Neural cell (in vitro differentiated cells): Measurements from ENCODE around the gene HCK. TPM values are rescaled to one million over a fixed set of nuclear protein-coding genes. Genes with fewer than 3 reads are reported as not detected.

Experiments used
- H2AFZ ChIP-seq: fragments of 200-600, 300-800 bp; sonication (generic), shearing (Covaris generic); 2 replicates; pipeline ENCODE4 v1.6.0; 2014; ENCODE audit warnings: low read depth, mild to moderate bottlenecking, antibody characterized with exemption, low read length, moderate library complexity
- H3F3A ChIP-seq: fragments of 200-600 bp; shearing (Covaris generic); 2 replicates; pipeline ENCODE4 v1.6.1; 2016; ENCODE audit warnings: mild to moderate bottlenecking, moderate library complexity, mixed read lengths, antibody characterized with exemption, low read length; ENCODE audit not compliant: insufficient read depth, poor library complexity, severe bottlenecking
- H3K27ac ChIP-seq: fragments of 200-600, 300-800 bp; sonication (generic), shearing (Covaris generic); 2 replicates; pipeline ENCODE4 v1.5.1; 2014; ENCODE audit warnings: mild to moderate bottlenecking, low read length, moderate library complexity
- H3K27me3 ChIP-seq: fragments of 300-800, 200-600 bp; sonication (generic), shearing (Covaris generic); 2 replicates; pipeline ENCODE4 v1.6.0; 2014; ENCODE audit warnings: mild to moderate bottlenecking, low read depth, low read length, moderate library complexity; ENCODE audit not compliant: insufficient read depth
- H3K36me3 ChIP-seq: fragments of 300-800, 200-600 bp; sonication (generic), shearing (Covaris generic); 2 replicates; pipeline ENCODE4 v1.5.1; 2014; ENCODE audit warnings: mild to moderate bottlenecking, antibody characterized with exemption, low read length, moderate library complexity; ENCODE audit not compliant: insufficient read depth
- H3K4me2 ChIP-seq: fragments of 300-800, 200-600 bp; sonication (generic), shearing (Covaris generic); 2 replicates; pipeline ENCODE4 v1.6.0; 2014; ENCODE audit warnings: mild to moderate bottlenecking, low read length
- H3K4me3 ChIP-seq: fragments of 300-800, 200-600 bp; sonication (generic), shearing (Covaris generic); 2 replicates; pipeline ENCODE4 v1.5.1; 2014; ENCODE audit warnings: mild to moderate bottlenecking, low read length, moderate library complexity
- H3K79me2 ChIP-seq: fragments of 200-600 bp; shearing (Covaris generic); replicated peaks from 2 replicates; pipeline ENCODE4 v1.6.0; 2014; ENCODE audit warnings: mild to moderate bottlenecking, low read length, moderate library complexity; ENCODE audit not compliant: insufficient read depth
- H3K9ac ChIP-seq: fragments of 300-800, 200-600 bp; sonication (generic), shearing (Covaris generic); 2 replicates; pipeline ENCODE4 v1.6.1; 2016; ENCODE audit warnings: mild to moderate bottlenecking, low read length, mixed read lengths
- H3K9me2 ChIP-seq: fragments of 200-600 bp; shearing (Covaris generic); 2 replicates; pipeline ENCODE4 v1.6.1; 2016; ENCODE audit warnings: mild to moderate bottlenecking, low read length, mixed read lengths; ENCODE audit not compliant: insufficient read depth
- H3K9me3 ChIP-seq: fragments of 200-600, 300-800 bp; sonication (generic), shearing (Covaris generic); 2 replicates; pipeline ENCODE4 v1.6.1; 2016; ENCODE audit warnings: mild to moderate bottlenecking, mixed run types, low read length, moderate library complexity, mixed read lengths
- H4K20me1 ChIP-seq: fragments of 200-600 bp; shearing (Covaris generic); 2 replicates; pipeline ENCODE4 v1.6.1; 2016; ENCODE audit warnings: mild to moderate bottlenecking, mixed run types; ENCODE audit not compliant: insufficient read depth
- CTCF ChIP-seq: fragments of 450-650 bp; IDR thresholded peaks from 2 replicates; pipeline ENCODE4 v1.5.1; 2014; ENCODE audit warnings: antibody characterized with exemption, mild to moderate bottlenecking, moderate library complexity; ENCODE audit not compliant: poor library complexity, severe bottlenecking
- EP300 ChIP-seq: fragments of 450-650 bp; conservative IDR thresholded peaks from 2 replicates; pipeline ENCODE4 v1.6.1; 2014; ENCODE audit warnings: antibody characterized with exemption, mild to moderate bottlenecking, moderate library complexity; ENCODE audit not compliant: poor library complexity, severe bottlenecking
- EZH2 ChIP-seq: fragments of 200-600, 300-800 bp; shearing (Covaris generic), sonication (generic); IDR thresholded peaks from 2 replicates; pipeline ENCODE4 v1.6.1; 2014; ENCODE audit warnings: antibody characterized with exemption, low read length, borderline replicate concordance, mild to moderate bottlenecking; ENCODE audit not compliant: insufficient read depth, poor library complexity, severe bottlenecking
- MXI1 ChIP-seq: fragments of 450-650 bp; conservative IDR thresholded peaks from 2 replicates; pipeline ENCODE4 v1.6.1; 2014; ENCODE audit warnings: antibody characterized with exemption, mild to moderate bottlenecking; ENCODE audit not compliant: poor library complexity, severe bottlenecking
- POLR2AphosphoS5 ChIP-seq: IDR thresholded peaks from 2 replicates; pipeline ENCODE4 v1.6.1; 2012
- RAD21 ChIP-seq: fragments of 450-650 bp; conservative IDR thresholded peaks from 2 replicates; pipeline ENCODE4 v1.6.1; 2014; ENCODE audit warnings: antibody characterized with exemption, mild to moderate bottlenecking, moderate library complexity
- REST ChIP-seq: IDR thresholded peaks from 2 replicates; pipeline ENCODE4 v1.6.1; 2012; ENCODE audit warnings: borderline replicate concordance
- SMC3 ChIP-seq: fragments of 450-650 bp; conservative IDR thresholded peaks from 2 replicates; pipeline ENCODE4 v1.6.1; 2014; ENCODE audit warnings: antibody characterized with exemption, mild to moderate bottlenecking, moderate library complexity; ENCODE audit not compliant: poor library complexity
- TAF1 ChIP-seq: IDR thresholded peaks from 2 replicates; pipeline ENCODE4 v1.6.1; 2012; ENCODE audit warnings: low read depth
- polyA plus RNA-seq: library from polyadenylated mRNA; depleted of rRNA; stranded (reverse); fragments of >200 nt; gene quantifications from 2 replicates; pipeline ENCODE4 v1.2.3, GENCODE V29; 2014

HCK gene
- polyA plus RNA-seq, 1 donor from 2014 or later, result 0.58 TPM

GRCh38 chr20:32141465-32141980, 89.5 kb downstream of the HCK start:
- H3K9ac ChIP-seq, result no peak overlapping the region
- H3K27me3 ChIP-seq, result no peaks in the 10 kb centered on the region
- H3K27ac ChIP-seq, result no peak overlapping the region
- no peak overlapping the region for H3K4me3 ChIP-seq
- H3K36me3 ChIP-seq, result peaks cover 40% of the 10 kb centered on the region
- TF ChIP-seq REST (no peak), EP300 (no peak), POLR2AphosphoS5 (no peak), SMC3 (no peak), RAD21 (no peak), TAF1 (no peak), CTCF (no peak), EZH2 (no peak), MXI1 (no peak)
- no peaks in the 10 kb centered on the region for H3F3A ChIP-seq
- no peak overlapping the region for H3K4me2 ChIP-seq
- no peak overlapping the region for H2AFZ ChIP-seq
- H3K79me2 ChIP-seq, result no peaks in the 10 kb centered on the region
- no peaks in the 10 kb centered on the region for H3K9me2 ChIP-seq
- no peaks in the 10 kb centered on the region for H4K20me1 ChIP-seq
- no peaks in the 10 kb centered on the region for H3K9me3 ChIP-seq

GRCh38 chr20:32142088-32142487, 90.0 kb downstream of the HCK start:
- H3K27me3 ChIP-seq, result no peaks in the 10 kb centered on the region
- TF ChIP-seq SMC3 (no peak), EZH2 (no peak), POLR2AphosphoS5 (no peak), MXI1 (no peak), REST (no peak), EP300 (no peak), TAF1 (no peak), CTCF (no peak), RAD21 (no peak)
- H3F3A ChIP-seq, result no peaks in the 10 kb centered on the region
- no peak overlapping the region for H3K4me2 ChIP-seq
- H3K4me3 ChIP-seq, result no peak overlapping the region
- H3K27ac ChIP-seq, result no peak overlapping the region
- H3K9me2 ChIP-seq, result no peaks in the 10 kb centered on the region
- no peaks in the 10 kb centered on the region for H3K79me2 ChIP-seq
- H3K9ac ChIP-seq, result no peak overlapping the region
- no peak overlapping the region for H2AFZ ChIP-seq
- H3K9me3 ChIP-seq, result no peaks in the 10 kb centered on the region
- no peaks in the 10 kb centered on the region for H4K20me1 ChIP-seq
- H3K36me3 ChIP-seq, result peaks cover 40% of the 10 kb centered on the region
